Measurements from ENCODE around the gene CNGB1.
"Not testable (repeated sequence)": the region's sequence is repeated elsewhere in the genome, so short reads cannot be mapped to it uniquely, and the experiment has no call there.

CNGB1 gene

DNA sequence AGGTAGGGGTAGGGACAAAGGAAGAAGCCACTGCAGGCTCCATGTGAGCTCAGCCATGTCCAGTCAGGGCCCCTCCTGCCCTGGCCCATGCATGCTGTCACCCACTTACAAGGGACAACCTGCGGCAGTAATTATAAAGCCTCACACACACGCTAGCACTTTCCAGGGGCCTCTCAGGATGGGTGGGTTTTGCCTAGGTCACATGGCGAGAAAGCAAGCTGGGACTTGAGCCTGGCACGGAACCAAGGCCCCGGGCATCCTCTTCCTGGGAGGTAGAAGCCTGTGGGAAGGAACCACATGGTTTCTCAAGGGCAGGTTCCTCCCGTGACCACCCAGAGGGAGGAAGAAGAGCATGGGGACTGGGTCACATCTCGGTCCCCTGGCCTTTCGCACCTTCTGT, 22.5 kb upstream of the CNGB1 start:
- peaks cover 27% of the 10 kb centered on the region for H3K4me1 Mint-ChIP-seq (ENCODE audit: low read depth)
- no peaks in the 10 kb centered on the region for H3K9me3 Mint-ChIP-seq
- no peaks in the 10 kb centered on the region for H3K27me3 Mint-ChIP-seq (ENCODE audit: low read depth)
- peaks cover 36% of the 10 kb centered on the region for H3K36me3 Mint-ChIP-seq (ENCODE audit: low read depth)
- H3K4me3 Mint-ChIP-seq = no peak overlapping the region
- DNase-seq (ENCODE audit: low spot score) = no peak
- H3K27ac Mint-ChIP-seq = no peak overlapping the region

- H3K36me3 Mint-ChIP-seq (ENCODE audit: low read depth) = peaks cover 26% of the 10 kb centered on the region
- H3K27me3 Mint-ChIP-seq (ENCODE audit: low read depth) = no peaks in the 10 kb centered on the region
- no peaks in the 10 kb centered on the region for H3K9me3 Mint-ChIP-seq
- no peak overlapping the region for H3K4me3 Mint-ChIP-seq
- no peak overlapping the region for H3K27ac Mint-ChIP-seq
- DNase-seq (ENCODE audit: low spot score) = no peak
- H3K4me1 Mint-ChIP-seq (ENCODE audit: low read depth) = peaks cover 17% of the 10 kb centered on the region
These were observed 21.2 kb upstream of the CNGB1 start for GRCh38 chr16:57992084-57992483.

DNA sequence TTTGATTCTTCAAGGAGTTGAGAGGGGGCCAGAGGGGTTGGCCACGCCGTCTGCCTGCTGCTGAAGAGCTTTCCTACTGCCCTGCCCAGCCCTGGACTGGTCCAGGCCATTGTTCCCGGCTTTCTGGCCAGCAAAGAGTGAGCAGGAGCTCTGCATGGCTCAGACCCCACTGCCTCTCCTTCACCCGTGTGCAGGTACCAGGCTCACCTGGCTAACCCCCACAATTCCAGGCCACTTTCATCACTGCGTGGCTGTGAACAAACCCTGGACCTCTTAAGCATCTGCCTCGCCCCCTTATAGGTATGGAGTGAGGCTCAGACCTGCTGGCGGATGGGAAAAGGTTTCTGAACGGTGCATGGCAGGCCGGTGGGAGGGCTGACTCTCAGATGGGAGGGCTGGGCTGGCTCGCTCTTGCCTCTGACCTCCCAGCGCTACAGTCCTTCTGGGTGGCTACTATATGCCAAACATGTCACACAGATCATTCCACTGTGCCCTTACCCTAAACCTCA, 20.7 kb upstream of the CNGB1 start:
- Mint-ChIP-seq H3K27ac (no peak overlapping the region), H3K36me3 (ENCODE audit: low read depth) (peaks cover 23% of the 10 kb centered on the region), H3K9me3 (no peaks in the 10 kb centered on the region), H3K4me3 (no peak overlapping the region), H3K4me1 (ENCODE audit: low read depth) (peaks cover 17% of the 10 kb centered on the region), H3K27me3 (ENCODE audit: low read depth) (peaks cover 4% of the 10 kb centered on the region)
- DNase-seq (ENCODE audit: low spot score) = no peak

GRCh38 chr16:57988929-57989328, 18.0 kb upstream of the CNGB1 start:
- DNase-seq (ENCODE audit: low spot score) = no peak
- Mint-ChIP-seq H3K36me3 (ENCODE audit: low read depth) (peaks cover 4% of the 10 kb centered on the region), H3K4me1 (ENCODE audit: low read depth) (peaks cover 4% of the 10 kb centered on the region), H3K4me3 (no peak overlapping the region), H3K9me3 (no peaks in the 10 kb centered on the region), H3K27me3 (ENCODE audit: low read depth) (peaks cover 13% of the 10 kb centered on the region), H3K27ac (no peak overlapping the region)

DNA sequence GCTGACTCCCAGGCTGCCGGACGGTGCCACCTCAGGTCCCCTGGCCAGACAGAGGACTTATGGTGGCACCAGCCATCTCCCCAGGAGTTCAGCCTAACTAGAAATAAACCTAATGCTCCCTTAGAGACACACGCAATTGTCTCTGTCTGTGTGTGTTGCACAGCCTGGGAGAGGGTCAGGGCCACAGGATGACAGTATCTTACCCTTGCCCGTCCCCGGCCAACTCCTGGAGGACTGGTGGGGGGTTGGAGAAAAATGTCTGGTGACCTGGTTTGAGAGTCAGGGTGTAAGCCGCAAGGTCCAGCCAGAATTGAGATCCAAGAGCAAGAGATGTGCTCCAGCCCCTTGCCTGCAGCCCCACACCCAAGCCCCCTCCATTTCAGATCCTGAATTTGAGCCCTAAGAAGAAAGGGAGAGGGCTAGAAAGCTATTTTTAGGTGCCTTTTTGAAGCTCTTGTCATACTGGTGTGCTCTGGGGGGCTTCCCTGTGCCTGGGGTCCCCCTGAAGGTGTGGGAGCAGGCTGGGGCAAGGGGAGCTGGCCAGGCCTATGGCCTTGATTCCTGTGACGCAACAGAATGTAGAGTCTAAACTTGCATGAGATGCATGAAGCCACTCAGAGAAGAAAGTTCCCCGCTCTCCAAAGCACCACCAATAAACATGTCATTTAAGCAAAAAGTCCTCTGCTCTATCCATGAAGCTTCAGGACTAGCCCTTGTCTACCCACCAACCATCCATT, 16.7 kb upstream of the CNGB1 start:
- H3K27ac Mint-ChIP-seq = no peak overlapping the region

DNA sequence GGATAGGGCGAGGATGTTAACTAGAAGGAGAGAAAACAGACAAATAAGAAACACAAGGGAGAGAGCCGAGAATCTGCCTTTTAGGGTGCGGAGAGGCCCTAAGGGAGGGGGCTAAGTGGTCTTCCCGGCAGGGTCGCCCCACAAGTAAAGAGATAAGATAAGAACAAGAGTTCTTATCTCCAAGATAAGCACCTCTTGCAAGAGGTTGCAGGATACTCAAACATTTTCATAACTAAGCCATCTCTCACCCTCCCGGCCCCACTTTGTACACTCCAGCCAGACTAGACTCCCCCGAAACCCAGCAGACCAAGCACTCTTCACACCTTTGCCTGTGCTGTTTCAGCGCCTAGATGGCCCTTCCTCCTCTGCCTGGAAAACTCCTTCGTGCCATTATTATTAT, 15.3 kb upstream of the CNGB1 start:
- H3K4me1 Mint-ChIP-seq (ENCODE audit: low read depth) = peaks cover 4% of the 10 kb centered on the region

More for the DNA sequence above, 16.7 kb upstream of the CNGB1 start:
- H3K4me3 Mint-ChIP-seq = no peak overlapping the region
- H3K27me3 Mint-ChIP-seq (ENCODE audit: low read depth) = peaks cover 13% of the 10 kb centered on the region
- peaks cover under 1% of the 10 kb centered on the region for H3K36me3 Mint-ChIP-seq (ENCODE audit: low read depth)
- no peak for DNase-seq (ENCODE audit: low spot score)
- H3K9me3 Mint-ChIP-seq = no peaks in the 10 kb centered on the region
- H3K4me1 Mint-ChIP-seq (ENCODE audit: low read depth) = peaks cover 4% of the 10 kb centered on the region

DNA sequence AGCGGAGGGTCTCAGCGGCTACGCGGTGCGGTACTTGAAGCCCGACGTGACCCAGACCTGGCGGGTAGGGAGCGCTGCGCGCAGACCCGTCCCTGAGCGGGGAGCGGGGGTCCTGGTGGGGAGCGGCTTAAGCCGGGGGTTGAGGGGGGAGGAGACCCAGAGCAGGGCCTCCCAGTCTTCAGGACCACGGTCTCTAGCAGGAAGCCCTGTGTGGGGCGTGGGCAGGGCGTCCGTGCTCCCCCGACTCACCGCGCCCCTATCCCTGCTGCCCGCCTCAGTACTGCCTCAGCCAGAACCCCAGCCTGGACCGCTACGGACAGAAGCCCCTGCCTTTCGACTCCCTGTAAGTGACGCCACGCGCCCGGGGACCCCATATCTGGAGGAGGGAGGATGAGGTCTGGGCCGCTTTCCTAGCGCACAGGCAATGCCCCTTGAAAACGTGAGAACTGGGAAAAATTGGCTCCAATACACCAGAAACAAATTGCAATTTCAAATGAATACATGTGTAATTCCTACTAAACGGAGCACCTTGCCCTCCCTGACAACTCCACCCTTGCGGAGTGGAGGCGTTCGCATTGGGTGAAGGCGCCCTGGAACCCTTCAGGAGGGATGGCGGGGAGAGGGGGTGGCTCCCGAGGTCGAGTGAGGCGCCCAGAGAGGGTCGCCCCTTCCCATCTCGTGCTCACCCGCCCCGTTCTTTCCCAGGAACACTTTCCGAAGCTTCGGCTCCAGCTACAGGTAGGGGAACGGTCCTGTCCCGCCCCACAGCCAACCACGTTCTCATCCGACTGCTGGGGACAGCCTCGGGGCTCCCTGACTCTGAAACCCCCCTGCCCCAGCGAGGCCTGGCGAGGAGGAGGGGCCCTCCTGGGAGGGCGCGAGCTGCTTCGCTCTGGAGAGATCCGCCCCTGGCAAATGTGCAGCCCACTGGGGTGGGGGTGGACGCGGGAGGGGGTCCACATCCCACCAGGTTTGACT, 14.6 kb upstream of the CNGB1 start:
- peaks cover 4% of the 10 kb centered on the region for H3K4me1 Mint-ChIP-seq (ENCODE audit: low read depth)
- H3K4me3 Mint-ChIP-seq = peak overlapping the region; percentile 91
- DNase-seq (ENCODE audit: low spot score) = no peak
- H3K9me3 Mint-ChIP-seq = no peaks in the 10 kb centered on the region
- H3K36me3 Mint-ChIP-seq (ENCODE audit: low read depth) = no peaks in the 10 kb centered on the region
- peaks cover 13% of the 10 kb centered on the region for H3K27me3 Mint-ChIP-seq (ENCODE audit: low read depth)
- H3K27ac Mint-ChIP-seq = peak overlapping the region; percentile 63

More for the DNA sequence above, 15.3 kb upstream of the CNGB1 start:
- no peak for DNase-seq (ENCODE audit: low spot score)
- no peaks in the 10 kb centered on the region for H3K36me3 Mint-ChIP-seq (ENCODE audit: low read depth)
- peak overlapping the region; percentile 32 for H3K4me3 Mint-ChIP-seq
- no peak overlapping the region for H3K27ac Mint-ChIP-seq
- peaks cover 13% of the 10 kb centered on the region for H3K27me3 Mint-ChIP-seq (ENCODE audit: low read depth)
- H3K9me3 Mint-ChIP-seq = no peaks in the 10 kb centered on the region

DNA sequence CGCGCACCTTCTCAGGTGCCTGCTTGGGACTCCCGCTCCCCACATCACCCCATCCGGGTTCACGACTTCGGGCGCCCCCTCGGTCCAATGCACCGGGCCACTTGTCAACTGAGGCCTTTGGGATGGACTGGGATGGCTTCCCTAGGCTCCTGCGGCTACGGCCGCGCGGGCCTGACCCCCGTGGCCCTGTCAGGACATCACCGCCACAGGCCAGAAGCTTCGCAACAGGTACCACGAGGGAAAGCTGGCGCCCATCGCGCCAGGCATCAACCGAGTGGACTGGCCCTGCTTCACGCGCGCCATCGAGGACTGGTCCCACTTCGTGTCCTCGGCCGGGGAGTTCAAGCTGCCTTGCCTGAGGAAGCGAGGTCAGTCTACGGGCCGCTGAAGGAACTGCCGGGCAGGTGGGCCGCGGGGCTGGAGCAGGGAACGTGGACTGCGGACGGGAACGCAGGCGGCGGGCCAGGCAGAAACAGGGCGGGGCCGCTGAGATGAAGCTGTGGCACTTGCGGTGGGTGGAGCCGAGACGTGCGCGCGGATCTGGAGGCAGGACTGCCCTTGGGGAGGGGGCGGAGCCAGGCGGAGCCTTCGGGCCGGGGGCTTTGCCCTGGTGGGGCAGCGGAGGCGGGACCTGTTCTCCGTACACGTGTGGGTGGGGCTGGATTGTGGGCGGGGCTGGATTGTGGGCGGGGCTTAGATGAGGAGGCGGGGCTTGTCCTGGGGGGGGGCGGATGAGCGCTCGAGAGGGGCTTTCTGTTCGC, 13.7 kb upstream of the CNGB1 start:
- Mint-ChIP-seq H3K4me3 (peak overlapping the region; percentile 91), H3K27me3 (ENCODE audit: low read depth) (peaks cover 13% of the 10 kb centered on the region), H3K27ac (peak overlapping the region; percentile 63), H3K36me3 (ENCODE audit: low read depth) (no peaks in the 10 kb centered on the region), H3K9me3 (no peaks in the 10 kb centered on the region), H3K4me1 (ENCODE audit: low read depth) (peaks cover 4% of the 10 kb centered on the region)
- DNase-seq (ENCODE audit: low spot score) = peak; percentile 89

DNA sequence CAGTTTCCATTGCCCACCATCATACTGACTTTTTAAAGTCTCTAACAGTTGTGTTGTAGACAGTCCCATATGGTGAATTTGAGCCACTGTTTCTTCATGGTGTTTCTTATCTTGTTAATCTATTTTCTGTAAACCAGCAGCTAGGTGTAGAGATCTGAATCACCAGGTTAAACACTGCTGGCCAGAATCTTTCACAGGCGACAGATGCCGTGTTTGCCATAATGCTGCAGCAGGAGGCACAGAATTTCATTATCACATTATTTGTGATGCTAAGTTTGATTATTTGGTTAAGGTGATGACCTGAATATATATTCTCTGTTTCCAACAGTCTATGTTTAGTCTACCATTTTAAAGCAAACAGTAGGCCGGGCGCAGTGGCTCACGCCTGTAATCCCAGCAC, 11.5 kb upstream of the CNGB1 start:
- Mint-ChIP-seq H3K4me3 (no peak overlapping the region), H3K9me3 (no peaks in the 10 kb centered on the region), H3K4me1 (ENCODE audit: low read depth) (peaks cover 4% of the 10 kb centered on the region), H3K27me3 (ENCODE audit: low read depth) (peaks cover 16% of the 10 kb centered on the region), H3K27ac (no peak overlapping the region), H3K36me3 (ENCODE audit: low read depth) (no peaks in the 10 kb centered on the region)
- DNase-seq (ENCODE audit: low spot score) = no peak

GRCh38 chr16:57981636-57982035, 10.7 kb upstream of the CNGB1 start:
- Mint-ChIP-seq H3K27me3 (ENCODE audit: low read depth) (peaks cover 12% of the 10 kb centered on the region), H3K27ac (no peak overlapping the region), H3K36me3 (ENCODE audit: low read depth) (no peaks in the 10 kb centered on the region), H3K4me1 (ENCODE audit: low read depth) (peaks cover 4% of the 10 kb centered on the region), H3K4me3 (no peak overlapping the region), H3K9me3 (no peaks in the 10 kb centered on the region)
- DNase-seq (ENCODE audit: low spot score) = no peak

DNA sequence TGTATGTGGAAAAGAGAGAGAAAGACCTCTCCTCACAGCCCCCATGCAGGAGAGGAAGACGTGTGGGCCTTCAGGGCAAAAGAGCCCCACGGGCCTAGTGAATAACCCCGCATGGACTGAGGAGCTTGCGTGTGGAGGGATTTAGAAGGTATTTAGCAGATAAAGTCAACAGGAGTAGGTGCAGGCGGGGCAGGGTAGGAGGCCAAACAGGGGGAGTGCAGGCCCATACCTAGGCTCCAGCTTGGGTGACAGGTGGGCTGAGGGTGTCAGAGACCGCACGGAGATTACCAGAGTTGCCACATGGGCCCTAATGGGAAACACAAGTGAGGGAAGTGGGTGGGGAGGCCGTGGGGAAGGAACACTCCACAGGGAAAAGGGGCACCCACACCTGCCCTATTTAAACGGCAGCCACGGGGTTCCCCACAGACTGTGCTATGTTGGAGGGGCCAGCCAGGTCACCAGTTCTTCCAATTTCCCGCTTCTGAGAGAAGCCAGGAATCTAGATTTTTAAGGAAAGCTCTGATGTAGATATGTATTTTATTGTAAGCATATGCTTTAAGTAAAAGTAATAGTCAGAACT, 8.2 kb upstream of the CNGB1 start:
- Mint-ChIP-seq H3K9me3 (no peaks in the 10 kb centered on the region), H3K4me1 (ENCODE audit: low read depth) (peaks cover under 1% of the 10 kb centered on the region), H3K27me3 (ENCODE audit: low read depth) (peaks cover 3% of the 10 kb centered on the region), H3K27ac (no peak overlapping the region), H3K4me3 (no peak overlapping the region), H3K36me3 (ENCODE audit: low read depth) (no peaks in the 10 kb centered on the region)
- no peak for DNase-seq (ENCODE audit: low spot score)

GRCh38 chr16:57978070-57978465, 7.1 kb upstream of the CNGB1 start:
- not testable (repeated sequence) for H3K36me3 Mint-ChIP-seq (ENCODE audit: low read depth)

DNA sequence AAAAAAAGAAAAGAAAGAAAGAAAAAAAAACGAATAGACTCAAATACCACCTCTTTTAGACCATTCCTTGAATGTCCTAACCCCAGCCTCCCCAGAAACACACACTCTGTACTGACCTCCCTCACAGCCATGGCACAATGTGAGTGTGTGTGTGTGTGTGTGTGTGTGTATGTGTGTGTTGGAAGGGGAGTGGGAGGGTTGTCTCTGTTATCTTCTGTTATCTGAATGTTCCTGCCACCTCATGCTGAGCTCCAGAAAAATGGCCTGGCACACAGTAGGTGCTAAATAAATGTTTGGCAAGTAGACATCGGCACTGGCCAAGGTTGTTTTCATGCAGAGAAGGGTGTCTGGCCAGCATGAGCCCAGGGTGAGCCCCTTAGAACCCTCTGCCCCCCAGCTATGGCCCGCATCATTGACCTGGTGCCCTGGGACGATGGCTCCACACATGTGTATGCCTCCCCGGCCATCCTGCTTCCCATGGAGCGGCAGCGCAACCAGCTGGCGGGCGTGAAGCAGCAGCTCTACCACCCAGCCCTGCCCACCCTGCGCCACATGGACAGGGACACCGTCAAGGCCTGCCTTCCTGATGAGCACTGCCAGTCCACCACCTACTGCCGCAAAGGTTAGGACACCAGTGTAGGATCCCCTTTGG, 6.6 kb upstream of the CNGB1 start:
- peaks cover 3% of the 10 kb centered on the region for H3K27me3 Mint-ChIP-seq (ENCODE audit: low read depth)
- H3K36me3 Mint-ChIP-seq (ENCODE audit: low read depth) = no peaks in the 10 kb centered on the region
- no peak for DNase-seq (ENCODE audit: low spot score)

More at GRCh38 chr16:57978070-57978465, 7.1 kb upstream of the CNGB1 start:
- not testable (repeated sequence) for H3K9me3 Mint-ChIP-seq; H3K27ac Mint-ChIP-seq; H3K27me3 Mint-ChIP-seq (ENCODE audit: low read depth); DNase-seq (ENCODE audit: low spot score); H3K4me3 Mint-ChIP-seq; H3K4me1 Mint-ChIP-seq (ENCODE audit: low read depth)

More for the DNA sequence above, 6.6 kb upstream of the CNGB1 start:
- H3K4me1 Mint-ChIP-seq (ENCODE audit: low read depth) = no peaks in the 10 kb centered on the region
- no peak overlapping the region for H3K27ac Mint-ChIP-seq
- H3K4me3 Mint-ChIP-seq = no peak overlapping the region
- no peaks in the 10 kb centered on the region for H3K9me3 Mint-ChIP-seq
